Stomach (tissue), 9 donors: ENCODE data around the gene TMCO4. TPM values are rescaled to one million over a fixed set of nuclear protein-coding genes. Genes with fewer than 3 reads are reported as not detected.

Source experiments
- DNase-seq, 2 donors: peaks; one replicate each; pipeline versions ENCODE4 v3.0.0 to v3.0.0-alpha.2; 2013 to 2019
- H3K27ac ChIP-seq, 5 donors: fragments of 200-600 bp in 4 of 5; sonication (generic) in 4 of 5; one replicate each; pipeline ENCODE4 v1.5.1; 2013 to 2019; ENCODE audit warnings: mild to moderate bottlenecking in 1 of 5, moderate library complexity in 1 of 5
- H3K27me3 ChIP-seq, 3 donors: fragments of 200-600 bp; sonication (generic); one replicate each; pipeline ENCODE4 v1.5.1; 2017 to 2019; ENCODE audit warnings: mixed run types in 1 of 3
- H3K36me3 ChIP-seq, 4 donors: fragments of 200-600 bp; sonication (generic); 1 replicate in 3 of 4; 2 replicates in 1 of 4; pipeline ENCODE4 v1.5.1; 2016 to 2019
- H3K4me1 ChIP-seq, 4 donors: fragments of 200-600 bp; sonication (generic); one replicate each; pipeline ENCODE4 v1.5.1; 2016 to 2019
- H3K4me3 ChIP-seq, 4 donors: fragments of 200-600 bp; sonication (generic) in 3 of 4; one replicate each; pipeline ENCODE4 v1.5.1; 2016 to 2019; ENCODE audit warnings: mild to moderate bottlenecking in 1 of 4
- H3K9me3 ChIP-seq, 4 donors: fragments of 200-600 bp; sonication (generic); one replicate each; pipeline ENCODE4 v1.5.1; 2016 to 2019
- EP300 ChIP-seq: sonication (generic); formaldehyde crosslinking; IDR thresholded peaks from one replicate; pipeline ENCODE4 v1.6.1; 2017; ENCODE audit warnings: antibody characterized with exemption
- POLR2A ChIP-seq, 4 donors: fragments of 450-650 bp; IDR thresholded peaks; one replicate each; pipeline ENCODE4 v1.6.1; 2016; ENCODE audit warnings: antibody characterized with exemption in 4 of 4, control low read depth in 2 of 4, mild to moderate bottlenecking in 1 of 4, moderate library complexity in 1 of 4
- POLR2AphosphoS5 ChIP-seq, 3 donors: sonication (generic); formaldehyde crosslinking; IDR thresholded peaks; one replicate each; pipeline ENCODE4 v1.6.1; 2016; ENCODE audit warnings: antibody characterized with exemption in 3 of 3
- WGBS, 5 donors: extraction: QIAGEN DNeasy Blood & Tissue Kit in 3 of 5; methylation state at CpG; one replicate each; pipeline versions ENCODE4 v1.1.5 to v1.1.7; 2013 to 2018; 5-methylcytosine and 5-hydroxymethylcytosine counted together
- intact Hi-C: fragments of 100-400 bp; cut with DNase I; formaldehyde crosslinking; loops from one replicate; pipeline ENCODE4 v1.15.1; 2023; ENCODE audit warnings: low total_unique reads
- polyA plus RNA-seq, 3 donors: library from polyadenylated mRNA; stranded (reverse); fragments of 200-250 nt; gene quantifications; one replicate each; pipeline ENCODE4 v1.2.3, GENCODE V29; 2013
- total RNA-seq, 5 donors: library from RNA; depleted of rRNA; stranded (reverse); fragments of >200 nt; gene quantifications; one replicate each; pipeline versions ENCODE4 v1.1.0 to v1.2.3, GENCODE V29; 2014 to 2016
- TF ChIP-seq, protein P1 (sequence below), 7 experiments: fragments of 450-650 bp in 4 of 7; fragments of 200-600 bp in 3 of 7; sonication (generic) in 3 of 7; IDR thresholded peaks; one replicate each; pipeline ENCODE4 v1.5.1; 2016 to 2019; ENCODE audit warnings: antibody characterized with exemption in 7 of 7, control low read depth in 2 of 7, mild to moderate bottlenecking in 1 of 7
- donor health status: healthy with polysubstance abuse.
- donor health status: Bipolar disorder and iron deficiency.
- donor health status: healthy.

TMCO4 gene
- total and polyA plus RNA-seq, 8 donors: 5.3 to 326 (median 24.2) TPM

- H3K9me3 ChIP-seq: peaks cover 0 to 7% (median 0%) of the 10 kb centered on the region in 4 donors
- no peaks in the 10 kb centered on the region for H3K27me3 ChIP-seq
- no peak for TF ChIP-seq POLR2AphosphoS5 (IDR thresholded peaks at IDR 0.05)
- TF ChIP-seq, protein P1, sequence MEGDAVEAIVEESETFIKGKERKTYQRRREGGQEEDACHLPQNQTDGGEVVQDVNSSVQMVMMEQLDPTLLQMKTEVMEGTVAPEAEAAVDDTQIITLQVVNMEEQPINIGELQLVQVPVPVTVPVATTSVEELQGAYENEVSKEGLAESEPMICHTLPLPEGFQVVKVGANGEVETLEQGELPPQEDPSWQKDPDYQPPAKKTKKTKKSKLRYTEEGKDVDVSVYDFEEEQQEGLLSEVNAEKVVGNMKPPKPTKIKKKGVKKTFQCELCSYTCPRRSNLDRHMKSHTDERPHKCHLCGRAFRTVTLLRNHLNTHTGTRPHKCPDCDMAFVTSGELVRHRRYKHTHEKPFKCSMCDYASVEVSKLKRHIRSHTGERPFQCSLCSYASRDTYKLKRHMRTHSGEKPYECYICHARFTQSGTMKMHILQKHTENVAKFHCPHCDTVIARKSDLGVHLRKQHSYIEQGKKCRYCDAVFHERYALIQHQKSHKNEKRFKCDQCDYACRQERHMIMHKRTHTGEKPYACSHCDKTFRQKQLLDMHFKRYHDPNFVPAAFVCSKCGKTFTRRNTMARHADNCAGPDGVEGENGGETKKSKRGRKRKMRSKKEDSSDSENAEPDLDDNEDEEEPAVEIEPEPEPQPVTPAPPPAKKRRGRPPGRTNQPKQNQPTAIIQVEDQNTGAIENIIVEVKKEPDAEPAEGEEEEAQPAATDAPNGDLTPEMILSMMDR (IDR thresholded peaks at IDR 0.05): no peak
- no peak for TF ChIP-seq EP300
- no peak for TF ChIP-seq POLR2A (IDR thresholded peaks at IDR 0.05)
- no peak overlapping the region for H3K4me3 ChIP-seq
- H3K27ac ChIP-seq: no peak overlapping the region
- intact Hi-C loops: no loop called here
- H3K4me1 ChIP-seq: no peaks in the 10 kb centered on the region
- no peaks in the 10 kb centered on the region for H3K36me3 ChIP-seq
- no peak for DNase-seq
- WGBS, 5 donors: 87 to 95% (median 91%) methylated on average over 4 of the region's 4 CpGs
Observed at GRCh38 chr1:19835578-19835977, 35.9 kb upstream of the TMCO4 start.

DNA sequence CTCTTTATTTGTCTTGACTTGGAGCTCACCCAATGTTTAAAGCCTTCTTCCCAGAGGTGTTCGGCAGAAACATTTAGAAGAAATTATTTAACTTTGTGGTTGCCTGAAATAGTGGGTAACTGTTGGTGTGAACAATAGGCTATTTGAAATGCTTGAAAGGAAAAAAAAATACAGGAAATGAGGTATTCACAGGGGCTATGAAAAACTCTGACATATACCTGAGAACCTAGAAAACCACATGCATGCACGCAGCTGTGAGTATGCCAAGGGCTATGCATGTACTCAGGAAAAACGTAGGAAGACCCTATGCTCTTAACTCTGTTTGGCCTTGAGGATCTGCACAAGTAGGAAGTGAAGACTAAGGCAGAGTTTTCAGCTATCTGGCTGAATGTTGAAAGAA is 31.7 kb upstream of the TMCO4 start:
- Histone ChIP-seq H3K4me3 (no peak overlapping the region), H3K27me3 (no peaks in the 10 kb centered on the region), H3K9me3 (peaks cover 0 to 7% (median 0%) of the 10 kb centered on the region in 4 donors), H3K27ac (no peak overlapping the region), H3K4me1 (no peaks in the 10 kb centered on the region), H3K36me3 (no peaks in the 10 kb centered on the region)
- no peak for TF ChIP-seq EP300
- DNase-seq: no peak
- intact Hi-C loops: no loop called here
- WGBS, 5 donors: 77 to 83% (median 78%) methylated on average over 3 of the region's 3 CpGs

DNA sequence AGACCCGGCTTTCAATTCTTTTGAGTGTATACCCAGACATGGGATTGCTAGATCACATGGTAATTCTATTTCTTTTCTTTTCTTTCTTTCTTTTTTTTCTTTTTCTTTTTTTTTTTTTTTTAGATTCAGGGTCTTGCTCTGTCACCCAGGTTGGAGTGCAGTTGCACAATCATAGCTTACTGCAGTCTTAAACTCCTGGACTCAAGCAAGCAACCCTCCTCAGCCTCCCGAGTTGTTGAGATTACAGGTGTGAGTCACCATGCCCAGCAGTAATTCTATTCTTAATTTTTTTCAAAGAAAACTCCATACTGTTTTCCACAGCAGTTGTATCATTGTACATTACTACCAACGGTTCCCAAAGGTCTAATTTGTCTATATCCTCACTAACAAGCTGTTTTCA is 28.8 kb upstream of the TMCO4 start:
- DNase-seq: no peak
- H3K27me3 ChIP-seq: no peaks in the 10 kb centered on the region
- H3K4me3 ChIP-seq: no peak overlapping the region
- TF ChIP-seq POLR2AphosphoS5 (IDR thresholded peaks at IDR 0.05): no peak
- TF ChIP-seq, protein P1 (IDR thresholded peaks at IDR 0.05): no peak
- TF ChIP-seq POLR2A (IDR thresholded peaks at IDR 0.05): no peak
- TF ChIP-seq EP300: no peak
- H3K4me1 ChIP-seq: peaks cover 0 to 8% (median 0%) of the 10 kb centered on the region in 4 donors
- H3K36me3 ChIP-seq: no peaks in the 10 kb centered on the region
- H3K27ac ChIP-seq: no peak overlapping the region
- 67 to 74% (median 69%) methylated on average over 3 of the region's 3 CpGs for WGBS, 5 donors
- intact Hi-C loops: no loop called here
- H3K9me3 ChIP-seq: peaks cover 0 to 7% (median 0%) of the 10 kb centered on the region in 4 donors

DNA sequence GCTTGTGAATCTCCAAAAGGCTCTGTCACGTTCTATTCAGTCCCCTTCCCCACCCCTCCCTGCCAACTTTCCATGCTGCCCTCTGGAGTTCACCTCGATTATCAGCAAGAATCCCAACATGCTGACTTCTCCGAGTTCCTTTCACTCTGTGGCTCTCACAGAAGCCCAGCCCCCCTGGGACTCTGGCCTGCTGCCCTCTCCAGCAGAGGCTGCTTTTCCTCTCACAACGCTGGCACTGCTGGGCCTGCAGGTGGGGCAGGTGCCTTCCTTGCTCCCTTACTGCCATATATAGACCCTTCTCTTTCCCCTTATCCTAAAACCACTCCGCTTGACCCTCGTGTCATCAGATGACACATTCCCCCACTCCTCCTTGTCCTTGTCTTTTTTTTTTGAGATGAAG is 25.6 kb upstream of the TMCO4 start:
- H3K27me3 ChIP-seq: no peaks in the 10 kb centered on the region
- intact Hi-C loops: no loop called here
- peak; percentile 60 to 63 for DNase-seq
- no peak overlapping the region for H3K27ac ChIP-seq
- WGBS, 5 donors: 30 to 35% (median 31%) methylated on average over 6 of the region's 6 CpGs
- TF ChIP-seq POLR2A (IDR thresholded peaks at IDR 0.05) (no peak), POLR2AphosphoS5 (IDR thresholded peaks at IDR 0.05) (no peak)
- TF ChIP-seq, protein P1 (IDR thresholded peaks at IDR 0.05): no peak
- no peaks in the 10 kb centered on the region for H3K36me3 ChIP-seq
- H3K9me3 ChIP-seq: no peaks in the 10 kb centered on the region
- H3K4me3 ChIP-seq: no peak overlapping the region
- peaks cover 0 to 8% (median 0%) of the 10 kb centered on the region in 4 donors for H3K4me1 ChIP-seq

GRCh38 chr1:19824541-19824940 is 24.8 kb upstream of the TMCO4 start:
- DNase-seq: no peak
- Histone ChIP-seq H3K4me1 (peaks cover 0 to 8% (median 0%) of the 10 kb centered on the region in 4 donors), H3K27ac (no peak overlapping the region), H3K4me3 (no peak overlapping the region), H3K27me3 (no peaks in the 10 kb centered on the region), H3K9me3 (no peaks in the 10 kb centered on the region), H3K36me3 (no peaks in the 10 kb centered on the region)
- WGBS, 5 donors: 55 to 76% (median 70%) methylated on average over 4 of the region's 4 CpGs
- TF ChIP-seq EP300 (no peak), POLR2A (IDR thresholded peaks at IDR 0.05) (no peak), POLR2AphosphoS5 (IDR thresholded peaks at IDR 0.05) (no peak)
- TF ChIP-seq, protein P1 (IDR thresholded peaks at IDR 0.05): no peak
- intact Hi-C loops: no loop called here
